Uterus (tissue), 2 donors: ENCODE data around the gene ACAP1.

ENCODE experiments used
- CTCF ChIP-seq, 4 experiments: fragments of 200-600 bp in 2 of 4; fragments of 450-650 bp in 2 of 4; sonication (generic) in 2 of 4; IDR thresholded peaks; one replicate each; pipeline ENCODE4 v1.5.1; 2016 to 2019; ENCODE audit warnings: antibody characterized with exemption in 4 of 4, mild to moderate bottlenecking in 2 of 4, moderate library complexity in 1 of 4
- POLR2A ChIP-seq, 2 donors: fragments of 450-650 bp; IDR thresholded peaks; one replicate each; pipeline ENCODE4 v1.6.1; 2016; ENCODE audit warnings: antibody characterized with exemption in 2 of 2, mild to moderate bottlenecking in 1 of 2, moderate library complexity in 1 of 2

GRCh38 chr17:7322520-7323194 lies 13.7 kb upstream of the ACAP1 start:
- TF ChIP-seq CTCF (IDR thresholded peaks at IDR 0.05) (no peak), POLR2A (IDR thresholded peaks at IDR 0.05) (no peak)
